Natural killer cell (primary cell): ENCODE results near the gene RNF26. TPM values are rescaled to one million over a fixed set of nuclear protein-coding genes. Genes with fewer than 3 reads are reported as not detected.

Experiments
- ATAC-seq, 3 donors: fragments of 150-1000 bp in 2 of 3; fragments of 200-7000 bp in 1 of 3; cut with Tn5 transposase; 1 replicate in 1 of 3; 2 replicates in 2 of 3; pipeline ENCODE4 v1.10.0; 2021; ENCODE audit warnings: mild to moderate bottlenecking in 2 of 3, moderate library complexity in 2 of 3
- DNase-seq, 2 donors: peaks; one replicate each; pipeline versions ENCODE4 v3.0.0 to v3.0.0-alpha.2; 2013 to 2021; ENCODE audit warnings: mixed read lengths in 1 of 2
- H3K27ac ChIP-seq: one replicate; pipeline ENCODE4 v1.5.1; 2013; ENCODE audit warnings: mild to moderate bottlenecking, low read length
- H3K27me3 ChIP-seq: one replicate; pipeline ENCODE4 v1.6.1; 2013; ENCODE audit warnings: low read length; ENCODE audit not compliant: control insufficient read depth, insufficient read depth
- H3K36me3 ChIP-seq: one replicate; pipeline ENCODE4 v1.6.1; 2013; ENCODE audit warnings: low read length; ENCODE audit not compliant: control insufficient read depth, insufficient read depth
- H3K4me1 ChIP-seq: one replicate; pipeline ENCODE4 v1.6.1; 2013; ENCODE audit warnings: low read length; ENCODE audit not compliant: control insufficient read depth, insufficient read depth
- H3K4me3 ChIP-seq: one replicate; pipeline ENCODE4 v1.5.1; 2013; ENCODE audit warnings: low read length
- H3K9me3 ChIP-seq: one replicate; pipeline ENCODE4 v1.6.1; 2013; ENCODE audit warnings: low read length; ENCODE audit not compliant: control insufficient read depth, insufficient read depth
- H3K27ac Mint-ChIP-seq, 2 donors: one replicate each; pipeline ENCODE4 v1.8.0; 2022; ENCODE audit warnings: mild to moderate bottlenecking in 2 of 2, mixed read lengths in 2 of 2, moderate library complexity in 1 of 2
- H3K27me3 Mint-ChIP-seq, 2 donors: one replicate each; pipeline ENCODE4 v1.8.0; 2022; ENCODE audit warnings: low read depth in 2 of 2, mixed read lengths in 2 of 2
- H3K36me3 Mint-ChIP-seq: one replicate; pipeline ENCODE4 v1.8.0; 2022; ENCODE audit warnings: mixed read lengths
- H3K4me1 Mint-ChIP-seq, 2 donors: one replicate each; pipeline ENCODE4 v1.8.0; 2022; ENCODE audit warnings: mixed read lengths in 2 of 2
- H3K4me3 Mint-ChIP-seq: one replicate; pipeline ENCODE4 v1.8.0; 2022; ENCODE audit warnings: mild to moderate bottlenecking, moderate library complexity, mixed read lengths
- H3K9me3 Mint-ChIP-seq, 2 donors: one replicate each; pipeline ENCODE4 v1.8.0; 2022; ENCODE audit warnings: mixed read lengths in 2 of 2
- WGBS: methylation state at CpG from one replicate; pipeline ENCODE4 v1.1.7; 2013; ENCODE audit warnings: missing lambda C conversion rate; ENCODE audit not compliant: insufficient coverage; 5-methylcytosine and 5-hydroxymethylcytosine counted together
- intact Hi-C: fragments of 100-400 bp; cut with micrococcal nuclease; formaldehyde crosslinking; loops from one replicate; pipeline ENCODE4 v1.14.2; 2022
- total RNA-seq, 4 donors: library from RNA; stranded (reverse); fragments of 120-200 nt in 1 of 4; gene quantifications; one replicate each; pipeline versions ENCODE4 v1.2.3 to v1.2.4, GENCODE V29; 2013 to 2022
- TF ChIP-seq, protein P1 (sequence below): fragments of 200-600 bp; IDR thresholded peaks from one replicate; pipeline ENCODE4 v1.8.0; 2022; ENCODE audit warnings: antibody characterized with exemption

RNF26 gene
- total RNA-seq, 3 donors from 2014 or later (not counting 1 experiment from before 2014, with no cell fraction given) = 18.0 to 21.8 (median 18.1) TPM

GRCh38 chr11:119346605-119347004 is 12.3 kb downstream of the RNF26 start, which contains the start of gene MFRP:
Gene MFRP (minus strand): TSS chr11:119346705. CDS start chr11:119346513, 192 bp downstream.
- Histone ChIP-seq H3K27ac (no peak within 1 kb of the TSS), H3K36me3 (no peaks in the 10 kb centered on the region), H3K27me3 (no peaks in the 10 kb centered on the region), H3K4me1 (no peaks in the 10 kb centered on the region), H3K9me3 (no peaks in the 10 kb centered on the region), H3K4me3 (no peak within 1 kb of the TSS)
- Mint-ChIP-seq H3K4me3 (no peak within 1 kb of the TSS), H3K4me1 (peaks cover 0 to 4% of the 10 kb centered on the region in 2 donors), H3K27ac (no peak within 1 kb of the TSS), H3K27me3 (peaks cover 32 to 35% of the 10 kb centered on the region in 2 donors), H3K9me3 (no peaks in the 10 kb centered on the region), H3K36me3 (no peaks in the 10 kb centered on the region)
- intact Hi-C loops = no loop called here
- no peak for ATAC-seq
- no peak for DNase-seq
- WGBS = 61% methylated on average over 4 of the region's 6 CpGs
- TF ChIP-seq, protein P1, sequence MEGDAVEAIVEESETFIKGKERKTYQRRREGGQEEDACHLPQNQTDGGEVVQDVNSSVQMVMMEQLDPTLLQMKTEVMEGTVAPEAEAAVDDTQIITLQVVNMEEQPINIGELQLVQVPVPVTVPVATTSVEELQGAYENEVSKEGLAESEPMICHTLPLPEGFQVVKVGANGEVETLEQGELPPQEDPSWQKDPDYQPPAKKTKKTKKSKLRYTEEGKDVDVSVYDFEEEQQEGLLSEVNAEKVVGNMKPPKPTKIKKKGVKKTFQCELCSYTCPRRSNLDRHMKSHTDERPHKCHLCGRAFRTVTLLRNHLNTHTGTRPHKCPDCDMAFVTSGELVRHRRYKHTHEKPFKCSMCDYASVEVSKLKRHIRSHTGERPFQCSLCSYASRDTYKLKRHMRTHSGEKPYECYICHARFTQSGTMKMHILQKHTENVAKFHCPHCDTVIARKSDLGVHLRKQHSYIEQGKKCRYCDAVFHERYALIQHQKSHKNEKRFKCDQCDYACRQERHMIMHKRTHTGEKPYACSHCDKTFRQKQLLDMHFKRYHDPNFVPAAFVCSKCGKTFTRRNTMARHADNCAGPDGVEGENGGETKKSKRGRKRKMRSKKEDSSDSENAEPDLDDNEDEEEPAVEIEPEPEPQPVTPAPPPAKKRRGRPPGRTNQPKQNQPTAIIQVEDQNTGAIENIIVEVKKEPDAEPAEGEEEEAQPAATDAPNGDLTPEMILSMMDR = no peak

- TF ChIP-seq, protein P1 = no peak
- DNase-seq (no peak), ATAC-seq (no peak)
- Histone ChIP-seq H3K27me3 (no peaks in the 10 kb centered on the region), H3K4me3 (no peak overlapping the region), H3K36me3 (no peaks in the 10 kb centered on the region), H3K9me3 (no peaks in the 10 kb centered on the region), H3K27ac (no peak overlapping the region), H3K4me1 (no peaks in the 10 kb centered on the region)
- Mint-ChIP-seq H3K27ac (no peak overlapping the region), H3K4me1 (peaks cover 0 to 4% of the 10 kb centered on the region in 2 donors), H3K9me3 (no peaks in the 10 kb centered on the region), H3K4me3 (no peak overlapping the region), H3K36me3 (no peaks in the 10 kb centered on the region), H3K27me3 (peaks cover 33 to 42% of the 10 kb centered on the region in 2 donors)
- whole genome bisulfite sequencing = 100% methylated on average over 2 of the region's 2 CpGs
- intact Hi-C loops = no loop called here
Observed at GRCh38 chr11:119347242-119347641, 12.9 kb downstream of the RNF26 start.

DNA sequence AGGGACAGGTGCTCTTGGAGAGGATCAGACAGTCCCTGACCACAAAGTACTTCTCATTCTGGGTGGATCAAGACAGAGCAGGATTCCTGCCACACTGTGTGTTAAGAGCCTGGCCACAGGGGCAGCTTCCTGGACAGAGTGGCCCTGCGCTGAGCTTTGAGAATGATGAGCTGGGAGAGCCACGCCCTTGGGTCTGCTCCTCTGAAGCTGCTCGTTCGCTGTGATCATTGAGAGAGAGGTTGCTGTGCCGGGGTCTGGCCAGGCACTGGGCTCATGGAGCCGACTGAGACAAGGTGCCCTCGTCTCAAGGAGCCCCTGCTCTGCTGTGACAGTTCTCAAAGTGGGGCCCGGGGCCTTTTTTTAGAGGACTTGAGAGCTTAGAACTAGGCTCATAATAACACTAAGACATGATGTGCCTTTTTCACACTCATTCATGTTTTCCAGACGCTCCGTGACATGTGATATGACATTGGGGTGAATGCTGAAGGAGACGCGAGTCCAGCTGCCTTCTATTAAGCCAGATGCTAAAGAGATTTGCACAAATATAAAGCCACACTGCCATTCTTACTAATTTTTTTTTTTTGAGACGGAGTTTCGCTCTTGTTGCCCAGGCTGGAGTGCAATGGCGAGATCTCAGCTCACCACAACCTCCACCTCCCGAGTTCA is 13.7 kb downstream of the RNF26 start:
- Histone ChIP-seq H3K27ac (no peak overlapping the region), H3K9me3 (no peaks in the 10 kb centered on the region), H3K36me3 (no peaks in the 10 kb centered on the region), H3K4me3 (no peak overlapping the region), H3K27me3 (no peaks in the 10 kb centered on the region), H3K4me1 (no peaks in the 10 kb centered on the region)
- Mint-ChIP-seq H3K9me3 (no peaks in the 10 kb centered on the region), H3K4me3 (no peak overlapping the region), H3K27ac (no peak overlapping the region), H3K4me1 (peaks cover 0 to 4% of the 10 kb centered on the region in 2 donors), H3K27me3 (peaks cover 34 to 44% of the 10 kb centered on the region in 2 donors), H3K36me3 (no peaks in the 10 kb centered on the region)
- intact Hi-C loops = no loop called here
- ATAC-seq (no peak), DNase-seq (no peak)
- TF ChIP-seq, protein P1 = no peak
- 81% methylated on average over 14 of the region's 16 CpGs for WGBS

- no peak for DNase-seq
- Histone ChIP-seq H3K36me3 (no peaks in the 10 kb centered on the region), H3K4me3 (no peak overlapping the region), H3K27ac (no peak overlapping the region), H3K9me3 (no peaks in the 10 kb centered on the region), H3K4me1 (no peaks in the 10 kb centered on the region), H3K27me3 (peaks cover 10% of the 10 kb centered on the region)
- ATAC-seq = no peak
- no peaks in the 10 kb centered on the region for H3K9me3 Mint-ChIP-seq
- H3K4me1 Mint-ChIP-seq = peaks cover 0 to 4% of the 10 kb centered on the region in 2 donors
- 61% methylated on average over 6 of the region's 6 CpGs for whole genome bisulfite sequencing
- TF ChIP-seq, protein P1 = no peak
- H3K27ac Mint-ChIP-seq = no peak overlapping the region
- peaks cover 32 to 45% of the 10 kb centered on the region in 2 donors for H3K27me3 Mint-ChIP-seq
- no peaks in the 10 kb centered on the region for H3K36me3 Mint-ChIP-seq
- H3K4me3 Mint-ChIP-seq = no peak overlapping the region
- intact Hi-C loops = no loop called here
Observed at GRCh38 chr11:119350302-119350701, 16.0 kb downstream of the RNF26 start.
